Hepatocyte (in vitro differentiated cells): ENCODE results near the gene RBFOX2. TPM values are rescaled to one million over a fixed set of nuclear protein-coding genes. Genes with fewer than 3 reads are reported as not detected.

Experiments
- DNase-seq: peaks from one replicate; pipeline ENCODE4 v3.0.0-alpha.2; 2016; ENCODE audit warnings: low spot score
- H2AFZ ChIP-seq: fragments of 200-600 bp; sonication (generic); 2 replicates; pipeline ENCODE4 v1.6.0; 2016; ENCODE audit warnings: antibody characterized with exemption, mild to moderate bottlenecking
- H3K27ac ChIP-seq: fragments of 200-600 bp; sonication (generic); 2 replicates; pipeline ENCODE4 v1.5.1; 2016; ENCODE audit warnings: mild to moderate bottlenecking
- H3K27me3 ChIP-seq: fragments of 200-600 bp; sonication (generic); 2 replicates; pipeline ENCODE4 v1.6.1; 2016
- H3K36me3 ChIP-seq: fragments of 200-600 bp; sonication (generic); replicated peaks from 2 replicates; pipeline ENCODE4 v1.5.1; 2016; ENCODE audit warnings: low read depth; ENCODE audit not compliant: insufficient read depth
- H3K4me1 ChIP-seq: fragments of 200-600 bp; sonication (generic); 2 replicates; pipeline ENCODE4 v1.5.1; 2016; ENCODE audit warnings: mild to moderate bottlenecking, moderate library complexity; ENCODE audit not compliant: insufficient read depth
- H3K4me2 ChIP-seq: fragments of 200-600 bp; sonication (generic); 2 replicates; pipeline ENCODE4 v1.6.0; 2016
- H3K4me3 ChIP-seq: fragments of 200-600 bp; sonication (generic); 2 replicates; pipeline ENCODE4 v1.5.1; 2016; ENCODE audit warnings: mild to moderate bottlenecking
- H3K79me2 ChIP-seq: fragments of 200-600 bp; sonication (generic); 2 replicates; pipeline ENCODE4 v1.6.0; 2017; ENCODE audit warnings: mild to moderate bottlenecking
- H3K9me2 ChIP-seq: fragments of 200-600 bp; sonication (generic); replicated peaks from 2 replicates; pipeline ENCODE4 v1.6.0; 2017; ENCODE audit warnings: mild to moderate bottlenecking; ENCODE audit not compliant: insufficient read depth
- H3K9me3 ChIP-seq: fragments of 200-600 bp; sonication (generic); 2 replicates; pipeline ENCODE4 v1.5.1; 2016; ENCODE audit warnings: low read depth, mild to moderate bottlenecking
- H4K20me1 ChIP-seq: fragments of 200-600 bp; sonication (generic); 2 replicates; pipeline ENCODE4 v1.6.0; 2016; ENCODE audit warnings: mild to moderate bottlenecking; ENCODE audit not compliant: insufficient read depth, poor library complexity, severe bottlenecking
- EZH2 ChIP-seq: fragments of 200-600 bp; sonication (generic); IDR thresholded peaks from 2 replicates; pipeline ENCODE4 v1.6.1; 2016; ENCODE audit warnings: antibody characterized with exemption, mild to moderate bottlenecking, borderline replicate concordance
- EZH2phosphoT487 ChIP-seq: fragments of 200-600 bp; sonication (generic); IDR thresholded peaks from one replicate; pipeline ENCODE4 v1.6.1; 2018; ENCODE audit warnings: antibody characterized with exemption, mild to moderate bottlenecking, low read depth, moderate library complexity; ENCODE audit not compliant: unreplicated experiment, severe bottlenecking
- WGBS: methylation state at CpG from one replicate; pipeline ENCODE4 v1.1.6; 2016; ENCODE audit warnings: low lambda C conversion rate; ENCODE audit errors: missing lambda C conversion rate; 5-methylcytosine and 5-hydroxymethylcytosine counted together
- polyA plus RNA-seq: library from polyadenylated mRNA; unstranded; fragments of >200 nt; fragmentation: Nextera tagmentation; extraction: Ambion mirVana; gene quantifications from 2 replicates; pipeline ENCODE4 v1.2.1, GENCODE V29; 2016
- total RNA-seq: library from RNA; depleted of rRNA; stranded (reverse); fragments of >200 nt; gene quantifications from 2 replicates; pipeline ENCODE4 v1.2.3, GENCODE V29; 2014
- TF ChIP-seq, protein P1 (sequence below): fragments of 200-600 bp; sonication (generic); IDR thresholded peaks from 2 replicates; pipeline ENCODE4 v1.5.1; 2016; ENCODE audit warnings: antibody characterized with exemption, mild to moderate bottlenecking; ENCODE audit not compliant: poor library complexity

The RBFOX2 gene
- total and polyA plus RNA-seq, 2 experiments from 2014 or later, result 76.7 to 133 TPM

DNA sequence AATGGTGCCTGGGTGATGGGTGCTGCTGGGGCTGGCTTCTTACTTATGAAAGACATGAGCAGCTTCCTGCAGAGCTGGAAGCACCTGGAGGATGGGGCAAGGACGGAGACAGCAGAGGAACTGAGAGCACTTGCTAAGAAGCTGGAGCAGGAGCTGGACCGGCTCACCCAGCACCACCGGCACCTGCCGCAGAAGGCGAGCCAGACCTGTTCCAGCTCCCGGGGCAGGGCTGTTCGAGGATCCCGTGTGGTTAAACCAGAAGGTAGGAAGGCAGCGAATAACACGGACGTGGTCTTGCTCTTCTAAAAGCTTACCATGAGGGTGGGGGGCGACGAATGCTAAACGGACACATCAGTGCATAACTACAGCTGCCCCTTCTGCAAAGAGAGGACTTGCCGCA is 301.7 kb downstream of the RBFOX2 start:
- Histone ChIP-seq H3K27ac (no peak overlapping the region), H2AFZ (no peak overlapping the region), H3K4me2 (no peak overlapping the region), H3K9me2 (no peaks in the 10 kb centered on the region), H3K79me2 (no peaks in the 10 kb centered on the region), H3K9me3 (no peaks in the 10 kb centered on the region), H4K20me1 (no peaks in the 10 kb centered on the region), H3K4me3 (no peak overlapping the region), H3K36me3 (no peaks in the 10 kb centered on the region), H3K27me3 (no peaks in the 10 kb centered on the region), H3K4me1 (no peaks in the 10 kb centered on the region)
- DNase-seq, result no peak
- WGBS, result 92% methylated on average over 15 of the region's 15 CpGs
- TF ChIP-seq EZH2phosphoT487, result no peak
- no peak for TF ChIP-seq EZH2
- TF ChIP-seq, protein P1, sequence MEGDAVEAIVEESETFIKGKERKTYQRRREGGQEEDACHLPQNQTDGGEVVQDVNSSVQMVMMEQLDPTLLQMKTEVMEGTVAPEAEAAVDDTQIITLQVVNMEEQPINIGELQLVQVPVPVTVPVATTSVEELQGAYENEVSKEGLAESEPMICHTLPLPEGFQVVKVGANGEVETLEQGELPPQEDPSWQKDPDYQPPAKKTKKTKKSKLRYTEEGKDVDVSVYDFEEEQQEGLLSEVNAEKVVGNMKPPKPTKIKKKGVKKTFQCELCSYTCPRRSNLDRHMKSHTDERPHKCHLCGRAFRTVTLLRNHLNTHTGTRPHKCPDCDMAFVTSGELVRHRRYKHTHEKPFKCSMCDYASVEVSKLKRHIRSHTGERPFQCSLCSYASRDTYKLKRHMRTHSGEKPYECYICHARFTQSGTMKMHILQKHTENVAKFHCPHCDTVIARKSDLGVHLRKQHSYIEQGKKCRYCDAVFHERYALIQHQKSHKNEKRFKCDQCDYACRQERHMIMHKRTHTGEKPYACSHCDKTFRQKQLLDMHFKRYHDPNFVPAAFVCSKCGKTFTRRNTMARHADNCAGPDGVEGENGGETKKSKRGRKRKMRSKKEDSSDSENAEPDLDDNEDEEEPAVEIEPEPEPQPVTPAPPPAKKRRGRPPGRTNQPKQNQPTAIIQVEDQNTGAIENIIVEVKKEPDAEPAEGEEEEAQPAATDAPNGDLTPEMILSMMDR, result no peak

DNA sequence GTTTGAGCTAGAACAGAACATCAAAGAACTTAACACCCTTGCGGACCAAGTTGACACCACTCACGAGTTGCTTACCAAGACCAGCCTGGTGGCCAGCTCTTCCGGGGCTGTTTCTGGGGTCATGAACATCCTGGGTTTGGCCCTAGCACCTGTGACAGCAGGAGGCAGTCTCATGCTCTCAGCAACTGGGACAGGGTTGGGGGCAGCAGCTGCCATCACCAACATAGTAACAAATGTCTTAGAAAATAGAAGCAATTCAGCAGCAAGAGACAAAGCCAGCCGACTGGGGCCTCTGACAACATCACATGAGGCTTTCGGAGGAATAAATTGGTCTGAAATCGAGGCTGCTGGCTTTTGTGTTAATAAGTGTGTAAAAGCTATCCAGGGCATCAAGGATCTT is 302.2 kb downstream of the RBFOX2 start:
- no peaks in the 10 kb centered on the region for H3K9me2 ChIP-seq
- no peak overlapping the region for H3K27ac ChIP-seq
- DNase-seq, result no peak
- no peaks in the 10 kb centered on the region for H3K4me1 ChIP-seq
- TF ChIP-seq, protein P1, result no peak
- TF ChIP-seq EZH2phosphoT487, result no peak
- TF ChIP-seq EZH2, result no peak
- no peaks in the 10 kb centered on the region for H3K27me3 ChIP-seq
- H3K4me2 ChIP-seq, result no peak overlapping the region
- no peak overlapping the region for H2AFZ ChIP-seq
- H3K79me2 ChIP-seq, result no peaks in the 10 kb centered on the region
- no peaks in the 10 kb centered on the region for H3K9me3 ChIP-seq
- WGBS, result 84% methylated on average over 6 of the region's 6 CpGs
- no peak overlapping the region for H3K4me3 ChIP-seq
- H4K20me1 ChIP-seq, result no peaks in the 10 kb centered on the region
- no peaks in the 10 kb centered on the region for H3K36me3 ChIP-seq

- Histone ChIP-seq H4K20me1 (no peaks in the 10 kb centered on the region), H2AFZ (no peak overlapping the region), H3K4me2 (no peak overlapping the region), H3K27me3 (no peaks in the 10 kb centered on the region), H3K9me2 (no peaks in the 10 kb centered on the region), H3K4me3 (no peak overlapping the region), H3K9me3 (no peaks in the 10 kb centered on the region), H3K27ac (no peak overlapping the region), H3K36me3 (no peaks in the 10 kb centered on the region), H3K79me2 (no peaks in the 10 kb centered on the region), H3K4me1 (no peaks in the 10 kb centered on the region)
- DNase-seq, result no peak
- 59% methylated on average over 11 of the region's 11 CpGs for WGBS
- no peak for TF ChIP-seq EZH2phosphoT487
- TF ChIP-seq, protein P1, result no peak
- no peak for TF ChIP-seq EZH2
These were observed 303.1 kb downstream of the RBFOX2 start for GRCh38 chr22:35725521-35725920.

DNA sequence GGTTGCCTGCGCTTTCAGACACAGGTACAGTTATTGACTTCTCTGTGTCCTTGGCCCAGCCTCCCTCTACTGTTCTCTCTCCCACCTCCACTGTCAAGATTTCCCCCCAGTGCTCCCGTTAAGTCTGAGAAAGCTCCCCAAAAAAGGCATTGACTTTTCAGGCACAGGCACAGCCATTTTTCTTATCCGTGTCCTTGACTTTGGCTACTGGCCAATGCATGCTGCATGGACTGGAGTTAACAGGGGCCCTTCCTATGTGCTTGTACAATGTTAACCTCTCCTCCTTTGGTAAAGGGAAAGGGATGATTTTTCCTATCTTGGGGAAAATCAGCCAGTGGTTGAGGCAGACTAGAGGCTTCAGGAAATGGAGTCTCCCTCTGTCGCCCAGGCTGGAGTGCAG is 306.7 kb downstream of the RBFOX2 start:
- H3K27me3 ChIP-seq, result no peaks in the 10 kb centered on the region
- H3K4me1 ChIP-seq, result no peaks in the 10 kb centered on the region
- TF ChIP-seq, protein P1, result no peak
- TF ChIP-seq EZH2 (no peak), EZH2phosphoT487 (no peak)
- no peak overlapping the region for H2AFZ ChIP-seq
- WGBS, result 86% methylated on average over 4 of the region's 4 CpGs
- DNase-seq, result no peak
- no peaks in the 10 kb centered on the region for H3K9me2 ChIP-seq
- H3K9me3 ChIP-seq, result no peaks in the 10 kb centered on the region
- H3K36me3 ChIP-seq, result no peaks in the 10 kb centered on the region
- H3K27ac ChIP-seq, result no peak overlapping the region
- no peaks in the 10 kb centered on the region for H3K79me2 ChIP-seq
- no peaks in the 10 kb centered on the region for H4K20me1 ChIP-seq
- H3K4me2 ChIP-seq, result no peak overlapping the region
- no peak overlapping the region for H3K4me3 ChIP-seq
